Stimulated activated CD4-positive, alpha-beta T cell treated with anti-CD3 and anti-CD28 coated beads, Interleukin-12 subunit alpha, Interleukin-12 subunit beta, amount 100 ng/mL, for 24 hours (primary cell): Measurements from ENCODE around the gene SCMH1.
"Not testable (repeated sequence)": the region's sequence is repeated elsewhere in the genome, so short reads cannot be mapped to it uniquely, and the experiment has no call there.

ENCODE experiments used
- DNase-seq, 2 experiments: peaks; one replicate each; pipeline ENCODE4 v3.0.0-alpha.2; 2020; ENCODE audit warnings: low read depth in 2 of 2

SCMH1 gene

GRCh38 chr1:41152622-41153044 is 89.5 kb downstream of the SCMH1 start:
- DNase-seq: no peak

GRCh38 chr1:41151846-41152245 is 90.3 kb downstream of the SCMH1 start:
- no peak for DNase-seq

GRCh38 chr1:41149570-41149969 is 92.5 kb downstream of the SCMH1 start:
- DNase-seq: no peak

GRCh38 chr1:41144285-41144684 is 97.8 kb downstream of the SCMH1 start:
- DNase-seq: no peak

GRCh38 chr1:41138549-41138948 is 103.6 kb downstream of the SCMH1 start:
- no peak for DNase-seq

GRCh38 chr1:41135196-41135947 is 106.7 kb downstream of the SCMH1 start:
- no peak for DNase-seq

GRCh38 chr1:41134325-41134724 is 107.8 kb downstream of the SCMH1 start:
- DNase-seq: not testable (repeated sequence)

GRCh38 chr1:41122851-41123518 is 119.1 kb downstream of the SCMH1 start:
- DNase-seq: peak in 1 of 2 experiments; percentile 2

GRCh38 chr1:41122148-41122547 is 120.0 kb downstream of the SCMH1 start:
- DNase-seq: no peak

- DNase-seq: no peak
Measured at GRCh38 chr1:41118645-41119044, 123.5 kb downstream of the SCMH1 start.

- DNase-seq: not testable (repeated sequence)
Measured at GRCh38 chr1:41117241-41117640, 124.9 kb downstream of the SCMH1 start.

- no peak for DNase-seq
Measured at GRCh38 chr1:41110736-41111135, 131.4 kb downstream of the SCMH1 start.

GRCh38 chr1:41110286-41110685 is 131.8 kb downstream of the SCMH1 start:
- no peak for DNase-seq

- DNase-seq: no peak
Measured at GRCh38 chr1:41109310-41110197, 132.6 kb downstream of the SCMH1 start.

- no peak for DNase-seq
Measured at GRCh38 chr1:41108696-41109275, 133.3 kb downstream of the SCMH1 start.

- no peak for DNase-seq
Measured at GRCh38 chr1:41103766-41104165, 138.3 kb downstream of the SCMH1 start.

- DNase-seq: no peak
Measured at GRCh38 chr1:41102653-41103052, 139.5 kb downstream of the SCMH1 start.

- no peak for DNase-seq
Measured at GRCh38 chr1:41101950-41102607, 140.0 kb downstream of the SCMH1 start.

- DNase-seq: no peak
Measured at GRCh38 chr1:41101076-41101475, 141.0 kb downstream of the SCMH1 start.

- no peak for DNase-seq
Measured at GRCh38 chr1:41100170-41100569, 141.9 kb downstream of the SCMH1 start.

GRCh38 chr1:41098730-41099460 is 143.2 kb downstream of the SCMH1 start:
- no peak for DNase-seq
